Renal cortical epithelial cell (primary cell): Measurements from ENCODE around the gene BRME1. TPM values are rescaled to one million over a fixed set of nuclear protein-coding genes. Genes with fewer than 3 reads are reported as not detected.
"Not testable (repeated sequence)": the region's sequence is repeated elsewhere in the genome, so short reads cannot be mapped to it uniquely, and the experiment has no call there.

Source experiments
- DNase-seq: peaks from one replicate; pipeline ENCODE4 v3.0.0-alpha.2; 2011; ENCODE audit warnings: low read depth
- total RNA-seq: library from RNA; depleted of rRNA; stranded (reverse); fragments of >200 nt; gene quantifications from 2 replicates; pipeline ENCODE4 v1.2.3, GENCODE V29; 2014

Gene BRME1
- total RNA-seq, 1 donor from 2014 or later, result 0.25 TPM

GRCh38 chr19:13866463-13867046 is 39.4 kb downstream of the BRME1 start:
- no peak for DNase-seq

GRCh38 chr19:13865571-13866462 is 40.1 kb downstream of the BRME1 start:
- no peak for DNase-seq

- no peak for DNase-seq
Measured at GRCh38 chr19:13864667-13865570, 41.0 kb downstream of the BRME1 start.

GRCh38 chr19:13864046-13864666 is 41.8 kb downstream of the BRME1 start:
- DNase-seq, result no peak

- DNase-seq, result peak; percentile 81
Measured at GRCh38 chr19:13861714-13862531, 44.0 kb downstream of the BRME1 start.

- no peak for DNase-seq
Measured at GRCh38 chr19:13861392-13861713, 44.6 kb downstream of the BRME1 start.

GRCh38 chr19:13860679-13861391 is 45.1 kb downstream of the BRME1 start:
- no peak for DNase-seq

GRCh38 chr19:13859361-13859880 is 46.5 kb downstream of the BRME1 start:
- DNase-seq, result peak; percentile 65

GRCh38 chr19:13856497-13856896 is 49.4 kb downstream of the BRME1 start:
- no peak for DNase-seq

GRCh38 chr19:13852171-13852707 is 53.7 kb downstream of the BRME1 start:
- not testable (repeated sequence) for DNase-seq

- not testable (repeated sequence) for DNase-seq
Measured at GRCh38 chr19:13851734-13852114, 54.2 kb downstream of the BRME1 start.

- peak; percentile 87 for DNase-seq
Measured at GRCh38 chr19:13850910-13851733, 54.8 kb downstream of the BRME1 start.

GRCh38 chr19:13849991-13850909 is 55.7 kb downstream of the BRME1 start:
- DNase-seq, result no peak

GRCh38 chr19:13848798-13849676 is 56.9 kb downstream of the BRME1 start:
- no peak for DNase-seq

- DNase-seq, result no peak
Measured at GRCh38 chr19:13848340-13848677, 57.6 kb downstream of the BRME1 start.

GRCh38 chr19:13847407-13848339 is 58.2 kb downstream of the BRME1 start:
- peak; percentile 68 for DNase-seq
